Endometrial microvascular endothelial cells (primary cell): ENCODE measurements around the gene CCNL1. TPM values are rescaled to one million over a fixed set of nuclear protein-coding genes. Genes with fewer than 3 reads are reported as not detected.

ENCODE experiments used
- in situ Hi-C: cut with HindIII; loops from 2 replicates; pipeline ENCODE4 v1.10.0; 2017; ENCODE audit warnings: low sequenced_read_pairs, low pct_unique_long_range_greater_than_20kb; ENCODE audit errors: inconsistent ontology term
- total RNA-seq: library from RNA; depleted of rRNA; stranded (reverse); fragments of >200 nt; gene quantifications from one replicate; pipeline ENCODE4 v1.2.3, GENCODE V29; 2015; ENCODE audit errors: inconsistent ontology term

CCNL1 gene
- total RNA-seq, 1 donor from 2014 or later, result 55.3 TPM

- in situ Hi-C loops, result no loop called here
These were observed 61.7 kb downstream of the CCNL1 start for GRCh38 chr3:157098121-157098822.
